Measurements from ENCODE around the gene FAM149B1. TPM values are rescaled to one million over a fixed set of nuclear protein-coding genes. Genes with fewer than 3 reads are reported as not detected.

FAM149B1 gene
- total and polyA plus RNA-seq, 2 of the 13 experiments (the other 11 are each of a cell fraction or from before 2014, with no cell fraction given) = 9.3 to 16.8 TPM

DNA sequence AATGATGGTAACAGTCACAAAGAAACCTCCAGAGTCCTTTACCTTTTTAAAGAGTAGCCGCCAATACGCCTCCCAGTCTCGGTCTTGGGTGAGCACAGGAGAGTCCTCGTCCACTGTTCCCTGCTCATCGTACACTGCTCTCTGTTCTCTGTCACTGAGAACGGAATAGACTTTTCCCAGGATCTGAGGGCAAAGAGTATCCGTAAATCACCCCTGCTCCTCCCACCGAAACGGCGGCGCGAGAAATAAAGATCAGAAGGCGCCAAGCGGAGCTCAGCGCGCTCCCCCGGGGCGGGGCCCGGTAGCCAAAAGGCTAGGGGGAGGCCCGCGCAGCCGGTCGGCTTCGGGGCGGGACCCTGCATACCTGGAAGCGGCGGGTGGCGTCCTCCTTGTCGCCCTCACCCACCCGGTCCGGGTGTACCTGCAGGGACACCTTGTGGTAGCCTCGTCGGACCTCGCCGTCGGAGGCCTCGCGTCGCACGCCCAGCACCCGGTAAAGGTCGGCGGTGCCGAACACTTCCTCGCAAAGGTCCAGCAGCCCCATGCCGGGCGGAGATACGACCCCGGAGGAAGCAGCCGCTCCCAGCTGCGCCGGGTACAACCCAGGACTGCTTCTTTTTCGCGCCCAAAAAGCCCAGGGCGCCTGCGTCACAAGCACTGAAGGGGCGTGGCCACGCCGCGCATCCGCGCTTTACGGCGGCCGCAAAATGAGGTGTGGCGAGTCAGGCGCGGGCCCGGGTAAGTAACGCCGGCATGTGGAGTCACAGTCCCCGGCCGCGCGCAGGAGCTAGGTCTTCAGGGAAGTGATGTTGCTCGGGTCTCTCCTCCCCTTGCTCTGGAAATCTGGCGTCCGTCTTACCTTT, 79.0 kb downstream of the FAM149B1 start, which contains the start of gene DNAJC9 (continued):
- TF ChIP-seq, protein P1, sequence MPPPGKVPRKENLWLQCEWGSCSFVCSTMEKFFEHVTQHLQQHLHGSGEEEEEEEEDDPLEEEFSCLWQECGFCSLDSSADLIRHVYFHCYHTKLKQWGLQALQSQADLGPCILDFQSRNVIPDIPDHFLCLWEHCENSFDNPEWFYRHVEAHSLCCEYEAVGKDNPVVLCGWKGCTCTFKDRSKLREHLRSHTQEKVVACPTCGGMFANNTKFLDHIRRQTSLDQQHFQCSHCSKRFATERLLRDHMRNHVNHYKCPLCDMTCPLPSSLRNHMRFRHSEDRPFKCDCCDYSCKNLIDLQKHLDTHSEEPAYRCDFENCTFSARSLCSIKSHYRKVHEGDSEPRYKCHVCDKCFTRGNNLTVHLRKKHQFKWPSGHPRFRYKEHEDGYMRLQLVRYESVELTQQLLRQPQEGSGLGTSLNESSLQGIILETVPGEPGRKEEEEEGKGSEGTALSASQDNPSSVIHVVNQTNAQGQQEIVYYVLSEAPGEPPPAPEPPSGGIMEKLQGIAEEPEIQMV (CRISPR knock-in tag; IDR thresholded peaks at IDR 0.05; ENCODE audit: low read depth) = no peak; the same call in none of the 2 replicates
- peak; percentile 80; the same call in 1 of the 2 replicates for TF ChIP-seq ZNF317 (CRISPR knock-in tag; IDR thresholded peaks at IDR 0.05)
- no peak for TF ChIP-seq ZNF850 (CRISPR knock-in tag; conservative IDR thresholded peaks at IDR 0.05)
- peak; percentile 57; the same call in 1 of the 2 replicates for TF ChIP-seq ZNF224 (CRISPR knock-in tag; IDR thresholded peaks at IDR 0.05)
- TF ChIP-seq ZSCAN30 (CRISPR knock-in tag; IDR thresholded peaks at IDR 0.05) = no peak
- TF ChIP-seq ZNF180 (CRISPR knock-in tag; IDR thresholded peaks at IDR 0.05; ENCODE audit: borderline replicate concordance, low read depth) = no peak
- TF ChIP-seq ZNF234 (CRISPR knock-in tag; conservative IDR thresholded peaks at IDR 0.05) = no peak
- TF ChIP-seq REL (CRISPR knock-in tag; conservative IDR thresholded peaks at IDR 0.05) = peak; percentile 78; the same call in 1 of the 2 replicates
- TF ChIP-seq TCF7L2 (IDR thresholded peaks at IDR 0.05; ENCODE audit: low read depth, low read length) = no peak
- TF ChIP-seq, protein P2, sequence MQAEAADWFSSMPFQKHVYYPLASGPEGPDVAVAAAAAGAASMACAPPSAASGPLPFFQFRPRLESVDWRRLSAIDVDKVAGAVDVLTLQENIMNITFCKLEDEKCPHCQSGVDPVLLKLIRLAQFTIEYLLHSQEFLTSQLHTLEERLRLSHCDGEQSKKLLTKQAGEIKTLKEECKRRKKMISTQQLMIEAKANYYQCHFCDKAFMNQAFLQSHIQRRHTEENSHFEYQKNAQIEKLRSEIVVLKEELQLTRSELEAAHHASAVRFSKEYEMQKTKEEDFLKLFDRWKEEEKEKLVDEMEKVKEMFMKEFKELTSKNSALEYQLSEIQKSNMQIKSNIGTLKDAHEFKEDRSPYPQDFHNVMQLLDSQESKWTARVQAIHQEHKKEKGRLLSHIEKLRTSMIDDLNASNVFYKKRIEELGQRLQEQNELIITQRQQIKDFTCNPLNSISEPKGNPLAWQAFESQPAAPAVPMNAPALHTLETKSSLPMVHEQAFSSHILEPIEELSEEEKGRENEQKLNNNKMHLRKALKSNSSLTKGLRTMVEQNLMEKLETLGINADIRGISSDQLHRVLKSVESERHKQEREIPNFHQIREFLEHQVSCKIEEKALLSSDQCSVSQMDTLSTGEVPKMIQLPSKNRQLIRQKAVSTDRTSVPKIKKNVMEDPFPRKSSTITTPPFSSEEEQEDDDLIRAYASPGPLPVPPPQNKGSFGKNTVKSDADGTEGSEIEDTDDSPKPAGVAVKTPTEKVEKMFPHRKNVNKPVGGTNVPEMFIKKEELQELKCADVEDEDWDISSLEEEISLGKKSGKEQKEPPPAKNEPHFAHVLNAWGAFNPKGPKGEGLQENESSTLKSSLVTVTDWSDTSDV (CRISPR knock-in tag; IDR thresholded peaks at IDR 0.05) = no peak
- TF ChIP-seq, protein P3, sequence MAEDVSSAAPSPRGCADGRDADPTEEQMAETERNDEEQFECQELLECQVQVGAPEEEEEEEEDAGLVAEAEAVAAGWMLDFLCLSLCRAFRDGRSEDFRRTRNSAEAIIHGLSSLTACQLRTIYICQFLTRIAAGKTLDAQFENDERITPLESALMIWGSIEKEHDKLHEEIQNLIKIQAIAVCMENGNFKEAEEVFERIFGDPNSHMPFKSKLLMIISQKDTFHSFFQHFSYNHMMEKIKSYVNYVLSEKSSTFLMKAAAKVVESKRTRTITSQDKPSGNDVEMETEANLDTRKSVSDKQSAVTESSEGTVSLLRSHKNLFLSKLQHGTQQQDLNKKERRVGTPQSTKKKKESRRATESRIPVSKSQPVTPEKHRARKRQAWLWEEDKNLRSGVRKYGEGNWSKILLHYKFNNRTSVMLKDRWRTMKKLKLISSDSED (CRISPR knock-in tag; IDR thresholded peaks at IDR 0.05) = no peak
- TF ChIP-seq, protein P4, sequence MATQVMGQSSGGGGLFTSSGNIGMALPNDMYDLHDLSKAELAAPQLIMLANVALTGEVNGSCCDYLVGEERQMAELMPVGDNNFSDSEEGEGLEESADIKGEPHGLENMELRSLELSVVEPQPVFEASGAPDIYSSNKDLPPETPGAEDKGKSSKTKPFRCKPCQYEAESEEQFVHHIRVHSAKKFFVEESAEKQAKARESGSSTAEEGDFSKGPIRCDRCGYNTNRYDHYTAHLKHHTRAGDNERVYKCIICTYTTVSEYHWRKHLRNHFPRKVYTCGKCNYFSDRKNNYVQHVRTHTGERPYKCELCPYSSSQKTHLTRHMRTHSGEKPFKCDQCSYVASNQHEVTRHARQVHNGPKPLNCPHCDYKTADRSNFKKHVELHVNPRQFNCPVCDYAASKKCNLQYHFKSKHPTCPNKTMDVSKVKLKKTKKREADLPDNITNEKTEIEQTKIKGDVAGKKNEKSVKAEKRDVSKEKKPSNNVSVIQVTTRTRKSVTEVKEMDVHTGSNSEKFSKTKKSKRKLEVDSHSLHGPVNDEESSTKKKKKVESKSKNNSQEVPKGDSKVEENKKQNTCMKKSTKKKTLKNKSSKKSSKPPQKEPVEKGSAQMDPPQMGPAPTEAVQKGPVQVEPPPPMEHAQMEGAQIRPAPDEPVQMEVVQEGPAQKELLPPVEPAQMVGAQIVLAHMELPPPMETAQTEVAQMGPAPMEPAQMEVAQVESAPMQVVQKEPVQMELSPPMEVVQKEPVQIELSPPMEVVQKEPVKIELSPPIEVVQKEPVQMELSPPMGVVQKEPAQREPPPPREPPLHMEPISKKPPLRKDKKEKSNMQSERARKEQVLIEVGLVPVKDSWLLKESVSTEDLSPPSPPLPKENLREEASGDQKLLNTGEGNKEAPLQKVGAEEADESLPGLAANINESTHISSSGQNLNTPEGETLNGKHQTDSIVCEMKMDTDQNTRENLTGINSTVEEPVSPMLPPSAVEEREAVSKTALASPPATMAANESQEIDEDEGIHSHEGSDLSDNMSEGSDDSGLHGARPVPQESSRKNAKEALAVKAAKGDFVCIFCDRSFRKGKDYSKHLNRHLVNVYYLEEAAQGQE (IDR thresholded peaks at IDR 0.05; ENCODE audit: borderline replicate concordance in 1 of 2, low read depth in 1 of 2, low read length in 2 of 2) = peak in 1 of 2 experiments; percentile 21; a peak in 1 of 4 replicates
- peak; percentile 37; the same call in 1 of the 2 replicates for TF ChIP-seq JUND (CRISPR knock-in tag; IDR thresholded peaks at IDR 0.05)
- TF ChIP-seq KLF9 (CRISPR knock-in tag; IDR thresholded peaks at IDR 0.05; ENCODE audit: low read depth) = no peak
- no peak; the same call in 1 of the 2 replicates for TF ChIP-seq NCOR1 (IDR thresholded peaks at IDR 0.05; ENCODE audit: borderline replicate concordance, low read length)
- TF ChIP-seq, protein P5, sequence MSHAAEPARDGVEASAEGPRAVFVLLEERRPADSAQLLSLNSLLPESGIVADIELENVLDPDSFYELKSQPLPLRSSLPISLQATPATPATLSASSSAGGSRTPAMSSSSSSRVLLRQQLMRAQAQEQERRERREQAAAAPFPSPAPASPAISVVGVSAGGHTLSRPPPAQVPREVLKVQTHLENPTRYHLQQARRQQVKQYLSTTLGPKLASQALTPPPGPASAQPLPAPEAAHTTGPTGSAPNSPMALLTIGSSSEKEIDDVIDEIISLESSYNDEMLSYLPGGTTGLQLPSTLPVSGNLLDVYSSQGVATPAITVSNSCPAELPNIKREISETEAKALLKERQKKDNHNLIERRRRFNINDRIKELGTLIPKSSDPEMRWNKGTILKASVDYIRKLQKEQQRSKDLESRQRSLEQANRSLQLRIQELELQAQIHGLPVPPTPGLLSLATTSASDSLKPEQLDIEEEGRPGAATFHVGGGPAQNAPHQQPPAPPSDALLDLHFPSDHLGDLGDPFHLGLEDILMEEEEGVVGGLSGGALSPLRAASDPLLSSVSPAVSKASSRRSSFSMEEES (CRISPR knock-in tag; IDR thresholded peaks at IDR 0.05) = peak; percentile 53; the same call in 1 of the 2 replicates
- no peak for TF ChIP-seq MAFF (IDR thresholded peaks at IDR 0.05; ENCODE audit: low read depth, low read length)

Data from HepG2 (cell line).